Omental fat pad (tissue), 4 donors: ENCODE data around the gene ARFIP1. TPM values are rescaled to one million over a fixed set of nuclear protein-coding genes. Genes with fewer than 3 reads are reported as not detected.

Experiments
- ATAC-seq: fragments of 150-250 bp; one replicate; pipeline ENCODE4 v1.9.1; 2016; ENCODE audit warnings: mild to moderate bottlenecking, moderate library complexity; ENCODE audit not compliant: low FRiP score
- DNase-seq: peaks from one replicate; pipeline ENCODE4 v3.0.0-alpha.2; 2019; ENCODE audit warnings: low spot score
- CTCF ChIP-seq, 3 donors: fragments of 450-650 bp; IDR thresholded peaks; one replicate each; pipeline ENCODE4 v1.5.1; 2016 to 2017; ENCODE audit warnings: antibody characterized with exemption in 3 of 3, mild to moderate bottlenecking in 3 of 3, moderate library complexity in 2 of 3
- total RNA-seq, 4 donors: library from RNA; depleted of rRNA; stranded (reverse); fragments of >200 nt; gene quantifications; one replicate each; pipeline ENCODE4 v1.1.0, GENCODE V29; 2016

Gene ARFIP1
- total RNA-seq, 4 donors from 2014 or later: 18.3 to 32.6 (median 25.6) TPM

- no peak for TF ChIP-seq CTCF (IDR thresholded peaks at IDR 0.05)
- no peak for DNase-seq
- ATAC-seq: no peak
Measured at GRCh38 chr4:152819026-152819645, 39.4 kb downstream of the ARFIP1 start.

- ATAC-seq: no peak
- no peak for TF ChIP-seq CTCF (IDR thresholded peaks at IDR 0.05)
- no peak for DNase-seq
Measured at GRCh38 chr4:152820073-152820472, 40.3 kb downstream of the ARFIP1 start.

GRCh38 chr4:152822323-152822722, 42.6 kb downstream of the ARFIP1 start:
- no peak for TF ChIP-seq CTCF (IDR thresholded peaks at IDR 0.05)
- ATAC-seq: no peak
- no peak for DNase-seq

GRCh38 chr4:152824561-152824960, 44.8 kb downstream of the ARFIP1 start:
- no peak for ATAC-seq
- TF ChIP-seq CTCF (IDR thresholded peaks at IDR 0.05): no peak
- no peak for DNase-seq

- DNase-seq: no peak
- ATAC-seq: no peak
- no peak for TF ChIP-seq CTCF (IDR thresholded peaks at IDR 0.05)
Measured at GRCh38 chr4:152825336-152825735, 45.6 kb downstream of the ARFIP1 start.

GRCh38 chr4:152828122-152828521, 48.4 kb downstream of the ARFIP1 start:
- DNase-seq (no peak), ATAC-seq (no peak)
- no peak for TF ChIP-seq CTCF (IDR thresholded peaks at IDR 0.05)

GRCh38 chr4:152831416-152831815, 51.7 kb downstream of the ARFIP1 start:
- DNase-seq (no peak), ATAC-seq (no peak)
- TF ChIP-seq CTCF (IDR thresholded peaks at IDR 0.05): no peak
